ENCODE results near the gene CRISPLD2.
A peak's percentile ranks its signal among the peaks of the same experiment; 100 is the strongest.

Gene CRISPLD2

GRCh38 chr16:84789431-84789830, 30.4 kb upstream of the CRISPLD2 start:
- TF ChIP-seq POLR2A (IDR thresholded peaks at IDR 0.05; ENCODE audit: low read depth, low read length), result no peak
- FAIRE-seq, result no peak
- DNase-seq (ENCODE audit: insufficient read length, low spot score), result no peak

- no peak for TF ChIP-seq POLR2A (IDR thresholded peaks at IDR 0.05; ENCODE audit: low read depth, low read length)
- DNase-seq (ENCODE audit: insufficient read length, low spot score), result no peak
- no peak for FAIRE-seq
Measured at GRCh38 chr16:84790301-84790700, 29.5 kb upstream of the CRISPLD2 start.

GRCh38 chr16:84791088-84791487, 28.7 kb upstream of the CRISPLD2 start:
- FAIRE-seq, result no peak
- no peak for TF ChIP-seq POLR2A (IDR thresholded peaks at IDR 0.05; ENCODE audit: low read depth, low read length)
- DNase-seq (ENCODE audit: insufficient read length, low spot score), result no peak

GRCh38 chr16:84791501-84791900, 28.3 kb upstream of the CRISPLD2 start:
- DNase-seq (ENCODE audit: insufficient read length, low spot score), result no peak
- no peak for TF ChIP-seq POLR2A (IDR thresholded peaks at IDR 0.05; ENCODE audit: low read depth, low read length)
- no peak for FAIRE-seq

- TF ChIP-seq POLR2A (IDR thresholded peaks at IDR 0.05; ENCODE audit: low read depth, low read length), result no peak
- DNase-seq (ENCODE audit: insufficient read length, low spot score) (no peak), FAIRE-seq (no peak)
Measured at GRCh38 chr16:84794186-84794585, 25.6 kb upstream of the CRISPLD2 start.

GRCh38 chr16:84794626-84795025, 25.2 kb upstream of the CRISPLD2 start:
- TF ChIP-seq POLR2A (IDR thresholded peaks at IDR 0.05; ENCODE audit: low read depth, low read length), result no peak
- no peak for DNase-seq (ENCODE audit: insufficient read length, low spot score)
- FAIRE-seq, result no peak

- no peak for TF ChIP-seq POLR2A (IDR thresholded peaks at IDR 0.05; ENCODE audit: low read depth, low read length)
- DNase-seq (ENCODE audit: insufficient read length, low spot score) (peak; percentile 85), FAIRE-seq (peak; percentile 87)
Measured at GRCh38 chr16:84795329-84796053, 24.3 kb upstream of the CRISPLD2 start.

- FAIRE-seq (no peak), DNase-seq (ENCODE audit: insufficient read length, low spot score) (no peak)
- no peak for TF ChIP-seq POLR2A (IDR thresholded peaks at IDR 0.05; ENCODE audit: low read depth, low read length)
Measured at GRCh38 chr16:84800158-84800978, 19.4 kb upstream of the CRISPLD2 start.

- no peak for TF ChIP-seq POLR2A (IDR thresholded peaks at IDR 0.05; ENCODE audit: low read depth, low read length)
- no peak for DNase-seq (ENCODE audit: insufficient read length, low spot score)
- no peak for FAIRE-seq
Measured at GRCh38 chr16:84803146-84803545, 16.6 kb upstream of the CRISPLD2 start.

- no peak for TF ChIP-seq POLR2A (IDR thresholded peaks at IDR 0.05; ENCODE audit: low read depth, low read length)
- DNase-seq (ENCODE audit: insufficient read length, low spot score) (no peak), FAIRE-seq (no peak)
Measured at GRCh38 chr16:84804326-84804725, 15.5 kb upstream of the CRISPLD2 start.

GRCh38 chr16:84806256-84806889, 13.4 kb upstream of the CRISPLD2 start:
- no peak for FAIRE-seq
- peak; percentile 17; the same call in 1 of the 2 replicates for TF ChIP-seq POLR2A (IDR thresholded peaks at IDR 0.05; ENCODE audit: low read depth, low read length)
- peak; percentile 93 for DNase-seq (ENCODE audit: insufficient read length, low spot score)

GRCh38 chr16:84806890-84807258, 12.9 kb upstream of the CRISPLD2 start:
- no peak for FAIRE-seq
- no peak for DNase-seq (ENCODE audit: insufficient read length, low spot score)
- TF ChIP-seq POLR2A (IDR thresholded peaks at IDR 0.05; ENCODE audit: low read depth, low read length), result no peak

- TF ChIP-seq POLR2A (IDR thresholded peaks at IDR 0.05; ENCODE audit: low read depth, low read length), result no peak
- FAIRE-seq (no peak), DNase-seq (ENCODE audit: insufficient read length, low spot score) (no peak)
Measured at GRCh38 chr16:84807776-84808175, 12.0 kb upstream of the CRISPLD2 start.

GRCh38 chr16:84808826-84809225, 11.0 kb upstream of the CRISPLD2 start:
- TF ChIP-seq POLR2A (IDR thresholded peaks at IDR 0.05; ENCODE audit: low read depth, low read length), result no peak
- DNase-seq (ENCODE audit: insufficient read length, low spot score) (no peak), FAIRE-seq (no peak)

Measured in H54 (cell line).